Chondrocyte (in vitro differentiated cells): ENCODE data around the gene MCHR1. TPM values are rescaled to one million over a fixed set of nuclear protein-coding genes. Genes with fewer than 3 reads are reported as not detected.
A peak's percentile ranks its signal among the peaks of the same experiment; 100 is the strongest.
"Not testable (repeated sequence)": the region's sequence is repeated elsewhere in the genome, so short reads cannot be mapped to it uniquely, and the experiment has no call there.

Source experiments
- DNase-seq: peaks from one replicate; pipeline ENCODE4 v3.0.0; 2021; ENCODE audit warnings: mixed read lengths, low spot score
- H3K27ac Mint-ChIP-seq: one replicate; pipeline ENCODE4 v1.8.0; 2021; ENCODE audit warnings: mild to moderate bottlenecking, moderate library complexity, mixed read lengths; ENCODE audit not compliant: unreplicated experiment
- H3K27me3 Mint-ChIP-seq: 2 replicates; pipeline ENCODE4 v1.8.0; 2021; ENCODE audit warnings: low read depth, mixed read lengths
- H3K36me3 Mint-ChIP-seq: 2 replicates; pipeline ENCODE4 v1.8.0; 2021; ENCODE audit warnings: low read depth, mixed read lengths
- H3K4me1 Mint-ChIP-seq: 2 replicates; pipeline ENCODE4 v1.8.0; 2021; ENCODE audit warnings: low read depth, mild to moderate bottlenecking, mixed read lengths
- H3K4me3 Mint-ChIP-seq: one replicate; pipeline ENCODE4 v1.8.0; 2021; ENCODE audit warnings: mild to moderate bottlenecking, moderate library complexity, mixed read lengths; ENCODE audit not compliant: unreplicated experiment
- H3K9me3 Mint-ChIP-seq: 2 replicates; pipeline ENCODE4 v1.8.0; 2021; ENCODE audit warnings: low read depth, mixed read lengths
- CTCF ChIP-seq: fragments of 200-600 bp; sonication (generic); IDR thresholded peaks from 2 replicates; pipeline ENCODE4 v1.5.0; 2021; ENCODE audit warnings: antibody characterized with exemption, mild to moderate bottlenecking, moderate library complexity
- total RNA-seq: library from RNA; stranded (reverse); gene quantifications from 3 replicates; pipeline ENCODE4 v1.2.1, GENCODE V29; 2021

The MCHR1 gene
- total RNA-seq, 1 donor from 2014 or later, result 0.17 TPM

- no peak overlapping the region for H3K4me3 Mint-ChIP-seq
- no peaks in the 10 kb centered on the region for H3K27me3 Mint-ChIP-seq
- DNase-seq, result no peak
- H3K4me1 Mint-ChIP-seq, result peaks cover 39% of the 10 kb centered on the region
- no peak for TF ChIP-seq CTCF
- peak overlapping the region; percentile 74 for H3K27ac Mint-ChIP-seq
- no peaks in the 10 kb centered on the region for H3K36me3 Mint-ChIP-seq
- no peaks in the 10 kb centered on the region for H3K9me3 Mint-ChIP-seq
These were observed 25.9 kb upstream of the MCHR1 start for GRCh38 chr22:40653361-40653760.

GRCh38 chr22:40654522-40655167 lies 24.6 kb upstream of the MCHR1 start:
- peak; percentile 65 for TF ChIP-seq CTCF
- H3K9me3 Mint-ChIP-seq, result no peaks in the 10 kb centered on the region
- no peak overlapping the region for H3K4me3 Mint-ChIP-seq
- peaks cover 39% of the 10 kb centered on the region for H3K4me1 Mint-ChIP-seq
- H3K27me3 Mint-ChIP-seq, result no peaks in the 10 kb centered on the region
- no peaks in the 10 kb centered on the region for H3K36me3 Mint-ChIP-seq
- H3K27ac Mint-ChIP-seq, result peak overlapping the region; percentile 75
- DNase-seq, result no peak

GRCh38 chr22:40655941-40656340 lies 23.3 kb upstream of the MCHR1 start:
- not testable (repeated sequence) for H3K36me3 Mint-ChIP-seq, DNase-seq, H3K27me3 Mint-ChIP-seq, H3K9me3 Mint-ChIP-seq, H3K27ac Mint-ChIP-seq, H3K4me3 Mint-ChIP-seq
- peaks cover 37% of the 10 kb centered on the region for H3K4me1 Mint-ChIP-seq

GRCh38 chr22:40656651-40657050 lies 22.6 kb upstream of the MCHR1 start:
- not testable (repeated sequence) for H3K9me3 Mint-ChIP-seq

GRCh38 chr22:40659166-40659565 lies 20.1 kb upstream of the MCHR1 start:
- TF ChIP-seq CTCF, result no peak
- Mint-ChIP-seq H3K4me1 (peaks cover 12% of the 10 kb centered on the region), H3K27ac (no peak overlapping the region), H3K27me3 (no peaks in the 10 kb centered on the region), H3K4me3 (no peak overlapping the region), H3K36me3 (no peaks in the 10 kb centered on the region), H3K9me3 (no peaks in the 10 kb centered on the region)
- no peak for DNase-seq

More at GRCh38 chr22:40656651-40657050, 22.6 kb upstream of the MCHR1 start:
- not testable (repeated sequence) for H3K4me3 Mint-ChIP-seq, H3K27ac Mint-ChIP-seq, H3K27me3 Mint-ChIP-seq, H3K36me3 Mint-ChIP-seq
- H3K4me1 Mint-ChIP-seq, result peaks cover 30% of the 10 kb centered on the region
- DNase-seq, result peak; percentile 7

- Mint-ChIP-seq H3K27me3 (no peaks in the 10 kb centered on the region), H3K27ac (no peak overlapping the region), H3K36me3 (no peaks in the 10 kb centered on the region), H3K4me3 (no peak overlapping the region), H3K9me3 (no peaks in the 10 kb centered on the region), H3K4me1 (peaks cover 13% of the 10 kb centered on the region)
- TF ChIP-seq CTCF, result no peak
- DNase-seq, result no peak
These were observed 18.6 kb upstream of the MCHR1 start for GRCh38 chr22:40660730-40661129.
